HL-60 (cell line): ENCODE measurements around the gene CDK12.

Experiments
- CTCF ChIP-seq: IDR thresholded peaks from one replicate; pipeline ENCODE4 v1.5.1; 2011; ENCODE audit warnings: low read length, control low read depth, inconsistent platforms; ENCODE audit not compliant: insufficient read depth
- REST ChIP-seq: IDR thresholded peaks from 2 replicates; pipeline ENCODE4 v1.6.1; 2012; ENCODE audit warnings: low read depth; ENCODE audit not compliant: insufficient replicate concordance

- no peak for TF ChIP-seq CTCF
- no peak for TF ChIP-seq REST
These were observed 95.1 kb downstream of the CDK12 start for GRCh38 chr17:39556423-39556822.
